Tibial artery (tissue), 4 donors: Measurements from ENCODE around the gene CACNA2D1.

Experiments used
- DNase-seq, 2 donors: peaks; one replicate each; pipeline ENCODE4 v3.0.0-alpha.2; 2019
- H3K27ac ChIP-seq, 2 donors: fragments of 200-600 bp; sonication (generic) in 1 of 2; 1 replicate in 1 of 2; 2 replicates in 1 of 2; pipeline ENCODE4 v1.5.1; 2018 to 2019; ENCODE audit warnings: mild to moderate bottlenecking in 1 of 2
- H3K27me3 ChIP-seq, 2 donors: fragments of 200-600 bp; sonication (generic) in 1 of 2; one replicate each; pipeline versions ENCODE4 v1.5.1 to v1.6.0; 2016 to 2019
- H3K36me3 ChIP-seq, 3 donors: fragments of 200-600 bp; sonication (generic) in 2 of 3; one replicate each; pipeline ENCODE4 v1.5.1; 2016 to 2019; ENCODE audit warnings: mild to moderate bottlenecking in 2 of 3
- H3K4me1 ChIP-seq, 4 donors: fragments of 200-600 bp; sonication (generic) in 2 of 4; 1 replicate in 3 of 4; 2 replicates in 1 of 4; pipeline ENCODE4 v1.5.1; 2016 to 2019
- H3K4me3 ChIP-seq, 2 donors: fragments of 200-600 bp; sonication (generic) in 1 of 2; 1 replicate in 1 of 2; 2 replicates in 1 of 2; pipeline ENCODE4 v1.5.1; 2018 to 2019; ENCODE audit warnings: mild to moderate bottlenecking in 2 of 2
- H3K9me3 ChIP-seq, 3 donors: fragments of 200-600 bp; sonication (generic) in 1 of 3; one replicate each; pipeline ENCODE4 v1.5.1; 2016 to 2019
- intact Hi-C: fragments of 100-400 bp; cut with DNase I; formaldehyde crosslinking; loops from one replicate; pipeline ENCODE4 v1.15.0; 2023; ENCODE audit warnings: low total_unique reads
- TF ChIP-seq, protein P1 (sequence below), 2 experiments: fragments of 200-600 bp in 1 of 2; fragments of 450-650 bp in 1 of 2; IDR thresholded peaks; one replicate each; pipeline ENCODE4 v1.5.1; 2017 to 2019; ENCODE audit warnings: antibody characterized with exemption in 2 of 2, mild to moderate bottlenecking in 1 of 2, moderate library complexity in 1 of 2

The CACNA2D1 gene

DNA sequence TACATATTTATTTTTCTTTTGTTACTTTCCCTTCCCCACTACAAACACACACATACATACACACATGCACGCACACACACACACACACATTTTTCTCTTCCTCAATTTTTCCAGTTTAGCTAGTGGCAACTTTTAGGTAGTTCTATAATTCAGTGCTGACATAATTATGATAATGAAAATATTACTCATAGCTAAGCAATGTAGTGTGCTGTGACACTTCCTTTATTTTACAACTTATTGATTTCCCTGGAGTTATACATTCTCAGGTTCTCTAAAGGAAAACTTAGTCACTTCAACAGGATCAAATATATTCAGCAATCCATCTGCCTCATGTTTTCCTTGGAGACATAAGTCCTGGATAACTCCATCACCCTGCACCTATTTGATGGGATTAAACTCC lies 151.6 kb downstream of the CACNA2D1 start:
- H3K36me3 ChIP-seq: no peaks in the 10 kb centered on the region
- intact Hi-C loops: no loop called here
- TF ChIP-seq, protein P1, sequence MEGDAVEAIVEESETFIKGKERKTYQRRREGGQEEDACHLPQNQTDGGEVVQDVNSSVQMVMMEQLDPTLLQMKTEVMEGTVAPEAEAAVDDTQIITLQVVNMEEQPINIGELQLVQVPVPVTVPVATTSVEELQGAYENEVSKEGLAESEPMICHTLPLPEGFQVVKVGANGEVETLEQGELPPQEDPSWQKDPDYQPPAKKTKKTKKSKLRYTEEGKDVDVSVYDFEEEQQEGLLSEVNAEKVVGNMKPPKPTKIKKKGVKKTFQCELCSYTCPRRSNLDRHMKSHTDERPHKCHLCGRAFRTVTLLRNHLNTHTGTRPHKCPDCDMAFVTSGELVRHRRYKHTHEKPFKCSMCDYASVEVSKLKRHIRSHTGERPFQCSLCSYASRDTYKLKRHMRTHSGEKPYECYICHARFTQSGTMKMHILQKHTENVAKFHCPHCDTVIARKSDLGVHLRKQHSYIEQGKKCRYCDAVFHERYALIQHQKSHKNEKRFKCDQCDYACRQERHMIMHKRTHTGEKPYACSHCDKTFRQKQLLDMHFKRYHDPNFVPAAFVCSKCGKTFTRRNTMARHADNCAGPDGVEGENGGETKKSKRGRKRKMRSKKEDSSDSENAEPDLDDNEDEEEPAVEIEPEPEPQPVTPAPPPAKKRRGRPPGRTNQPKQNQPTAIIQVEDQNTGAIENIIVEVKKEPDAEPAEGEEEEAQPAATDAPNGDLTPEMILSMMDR (IDR thresholded peaks at IDR 0.05): no peak
- H3K27ac ChIP-seq: no peak overlapping the region
- H3K9me3 ChIP-seq: no peaks in the 10 kb centered on the region
- DNase-seq: no peak
- no peaks in the 10 kb centered on the region for H3K27me3 ChIP-seq
- H3K4me1 ChIP-seq: peaks cover 0 to 17% (median 5%) of the 10 kb centered on the region in 4 donors
- no peak overlapping the region for H3K4me3 ChIP-seq

DNA sequence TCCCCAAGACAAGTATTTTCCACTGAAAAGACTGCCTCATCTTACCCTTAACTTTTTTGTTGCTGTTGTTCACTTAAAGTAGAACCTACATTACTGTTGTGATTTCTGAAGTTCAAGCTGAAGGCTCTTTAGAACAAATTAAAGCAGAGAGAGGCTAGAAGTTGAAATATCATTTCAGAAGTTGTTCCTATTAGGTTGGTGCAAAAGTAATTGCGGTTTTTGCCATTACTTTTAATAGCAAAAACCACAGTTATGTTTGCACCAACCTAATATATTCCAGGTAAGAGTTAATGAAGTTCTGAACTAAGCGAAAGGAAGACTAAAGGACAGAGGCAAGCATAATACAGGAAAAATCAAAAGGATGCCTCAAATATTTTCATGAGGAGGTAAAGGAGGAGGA lies 153.7 kb downstream of the CACNA2D1 start:
- Histone ChIP-seq H3K27ac (no peak overlapping the region), H3K4me3 (no peak overlapping the region), H3K4me1 (peaks cover 0 to 25% (median 9%) of the 10 kb centered on the region in 4 donors), H3K36me3 (no peaks in the 10 kb centered on the region), H3K27me3 (no peaks in the 10 kb centered on the region), H3K9me3 (no peaks in the 10 kb centered on the region)
- TF ChIP-seq, protein P1 (IDR thresholded peaks at IDR 0.05): no peak
- DNase-seq: no peak
- intact Hi-C loops: no loop called here

DNA sequence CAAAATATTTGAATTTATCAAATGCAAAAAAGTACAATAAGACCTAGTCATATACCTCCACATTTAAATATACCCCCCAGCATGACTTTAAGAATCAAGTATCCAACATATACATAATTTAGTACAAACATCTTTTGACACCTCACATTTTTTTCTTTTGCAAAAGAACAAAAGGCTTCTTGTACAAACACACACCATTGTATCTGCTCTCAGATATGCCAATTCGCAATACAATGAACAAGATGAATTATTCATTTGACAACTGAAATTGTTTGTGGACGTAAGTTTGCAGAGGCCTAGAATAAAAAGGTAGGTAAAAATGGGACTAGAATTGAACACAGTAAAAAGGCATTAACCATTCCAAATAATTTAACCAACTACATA lies 154.4 kb downstream of the CACNA2D1 start:
- H3K4me3 ChIP-seq: no peak overlapping the region
- H3K36me3 ChIP-seq: no peaks in the 10 kb centered on the region
- peaks cover 0 to 25% (median 9%) of the 10 kb centered on the region in 4 donors for H3K4me1 ChIP-seq
- TF ChIP-seq, protein P1 (IDR thresholded peaks at IDR 0.05): no peak
- H3K27me3 ChIP-seq: no peaks in the 10 kb centered on the region
- intact Hi-C loops: no loop called here
- no peaks in the 10 kb centered on the region for H3K9me3 ChIP-seq
- DNase-seq: no peak
- no peak overlapping the region for H3K27ac ChIP-seq

DNA sequence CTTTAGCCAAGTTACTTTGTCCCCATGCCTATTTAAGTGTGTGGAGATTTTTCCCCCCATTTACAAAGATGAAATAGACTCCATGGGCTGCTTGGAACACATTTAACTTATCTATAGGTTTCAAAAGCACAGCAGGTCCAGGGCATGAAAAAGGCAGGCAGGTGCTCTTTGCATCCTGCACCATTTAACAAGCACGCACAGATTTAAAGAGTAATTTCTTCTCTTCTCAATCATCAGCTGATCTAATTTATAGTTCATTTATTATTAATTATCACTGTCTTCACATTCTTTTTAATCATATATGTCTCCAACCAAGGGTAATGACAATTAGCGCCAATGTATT lies 156.8 kb downstream of the CACNA2D1 start:
- Histone ChIP-seq H3K4me3 (no peak overlapping the region), H3K4me1 (peaks cover 0 to 25% (median 9%) of the 10 kb centered on the region in 4 donors), H3K27ac (no peak overlapping the region), H3K9me3 (no peaks in the 10 kb centered on the region), H3K27me3 (no peaks in the 10 kb centered on the region), H3K36me3 (no peaks in the 10 kb centered on the region)
- intact Hi-C loops: no loop called here
- TF ChIP-seq, protein P1 (IDR thresholded peaks at IDR 0.05): no peak
- no peak for DNase-seq

DNA sequence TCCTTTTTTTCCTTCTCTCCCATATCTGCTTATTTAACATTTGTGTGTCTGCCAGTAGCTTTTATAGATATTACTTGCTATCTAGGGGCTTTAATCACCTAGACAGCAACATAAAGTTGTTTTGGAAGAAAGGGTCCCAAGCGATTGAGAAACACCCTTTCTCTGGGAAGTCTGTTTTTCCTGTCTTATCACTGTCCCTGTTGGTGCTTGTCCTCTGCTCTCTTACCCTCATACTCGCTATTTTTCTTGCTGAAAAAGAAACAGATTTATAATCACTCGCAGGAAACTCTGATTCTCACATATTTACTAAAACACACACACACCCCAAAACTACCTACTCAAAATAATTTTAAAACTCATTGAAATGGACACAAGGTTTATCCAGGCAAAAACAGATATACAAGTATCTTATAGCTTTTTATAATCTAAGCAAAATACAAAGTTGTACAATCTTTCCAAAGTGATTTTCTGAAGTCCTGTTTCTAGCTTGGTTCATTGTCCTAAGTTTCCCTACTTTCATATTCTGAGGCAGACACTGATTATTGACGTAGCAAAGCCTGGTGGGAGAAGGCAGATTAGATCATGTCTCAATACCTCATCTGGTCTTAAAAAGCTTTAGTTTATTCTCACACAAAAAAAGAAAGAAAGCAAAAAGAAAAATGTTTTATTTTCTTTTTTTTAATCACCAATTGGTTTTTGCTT lies 157.3 kb downstream of the CACNA2D1 start:
- intact Hi-C loops: no loop called here
- TF ChIP-seq, protein P1 (IDR thresholded peaks at IDR 0.05): no peak

More for the DNA sequence above, 157.3 kb downstream of the CACNA2D1 start:
- Histone ChIP-seq H3K27me3 (no peaks in the 10 kb centered on the region), H3K9me3 (no peaks in the 10 kb centered on the region), H3K4me1 (peaks cover 0 to 25% (median 9%) of the 10 kb centered on the region in 4 donors), H3K36me3 (no peaks in the 10 kb centered on the region), H3K27ac (no peak overlapping the region), H3K4me3 (no peak overlapping the region)
- DNase-seq: no peak
